AG04449 (cell line): ENCODE results near the gene TTC33.
"Not testable (repeated sequence)": the region's sequence is repeated elsewhere in the genome, so short reads cannot be mapped to it uniquely, and the experiment has no call there.

ENCODE experiments used
- CTCF ChIA-PET: fragments of 350-600 bp; formaldehyde crosslinking; extraction: SDS; loops from one replicate; lab custom pipeline; 2021; ENCODE audit warnings: antibody characterized with exemption; lab: Yijun Ruan, JAX
- POLR2A ChIA-PET: fragments of 400-600, 350-600 bp; formaldehyde crosslinking; extraction: SDS; loops from one replicate; lab custom pipeline; 2020; ENCODE audit warnings: antibody characterized with exemption, inconsistent platforms; lab: Yijun Ruan, JAX
- DNase-seq: peaks from one replicate; pipeline ENCODE4 v3.0.0-alpha.2; 2010; ENCODE audit warnings: low read depth, low spot score
- H3K4me3 ChIP-seq: 2 replicates; pipeline ENCODE4 v1.5.1; 2011; ENCODE audit warnings: low read depth, mild to moderate bottlenecking, control low read depth, low read length
- TF ChIP-seq, protein P1 (sequence below): IDR thresholded peaks from one replicate; pipeline ENCODE4 v1.5.1; 2011; ENCODE audit warnings: mild to moderate bottlenecking, moderate library complexity, low read length, control low read depth, inconsistent platforms; ENCODE audit not compliant: insufficient read depth; ENCODE audit errors: missing control alignments

TTC33 gene

GRCh38 chr5:40648150-40648549, 107.6 kb downstream of the TTC33 start:
- TF ChIP-seq, protein P1, sequence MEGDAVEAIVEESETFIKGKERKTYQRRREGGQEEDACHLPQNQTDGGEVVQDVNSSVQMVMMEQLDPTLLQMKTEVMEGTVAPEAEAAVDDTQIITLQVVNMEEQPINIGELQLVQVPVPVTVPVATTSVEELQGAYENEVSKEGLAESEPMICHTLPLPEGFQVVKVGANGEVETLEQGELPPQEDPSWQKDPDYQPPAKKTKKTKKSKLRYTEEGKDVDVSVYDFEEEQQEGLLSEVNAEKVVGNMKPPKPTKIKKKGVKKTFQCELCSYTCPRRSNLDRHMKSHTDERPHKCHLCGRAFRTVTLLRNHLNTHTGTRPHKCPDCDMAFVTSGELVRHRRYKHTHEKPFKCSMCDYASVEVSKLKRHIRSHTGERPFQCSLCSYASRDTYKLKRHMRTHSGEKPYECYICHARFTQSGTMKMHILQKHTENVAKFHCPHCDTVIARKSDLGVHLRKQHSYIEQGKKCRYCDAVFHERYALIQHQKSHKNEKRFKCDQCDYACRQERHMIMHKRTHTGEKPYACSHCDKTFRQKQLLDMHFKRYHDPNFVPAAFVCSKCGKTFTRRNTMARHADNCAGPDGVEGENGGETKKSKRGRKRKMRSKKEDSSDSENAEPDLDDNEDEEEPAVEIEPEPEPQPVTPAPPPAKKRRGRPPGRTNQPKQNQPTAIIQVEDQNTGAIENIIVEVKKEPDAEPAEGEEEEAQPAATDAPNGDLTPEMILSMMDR = no peak
- H3K4me3 ChIP-seq = no peak overlapping the region
- no peak for DNase-seq
- ChIA-PET POLR2A (no interaction called here), CTCF (no interaction called here)

- TF ChIP-seq, protein P1 = no peak
- DNase-seq = no peak
- ChIA-PET POLR2A (no interaction called here), CTCF (no interaction called here)
- H3K4me3 ChIP-seq = no peak overlapping the region
Observed at GRCh38 chr5:40646266-40646665, 109.5 kb downstream of the TTC33 start.

DNA sequence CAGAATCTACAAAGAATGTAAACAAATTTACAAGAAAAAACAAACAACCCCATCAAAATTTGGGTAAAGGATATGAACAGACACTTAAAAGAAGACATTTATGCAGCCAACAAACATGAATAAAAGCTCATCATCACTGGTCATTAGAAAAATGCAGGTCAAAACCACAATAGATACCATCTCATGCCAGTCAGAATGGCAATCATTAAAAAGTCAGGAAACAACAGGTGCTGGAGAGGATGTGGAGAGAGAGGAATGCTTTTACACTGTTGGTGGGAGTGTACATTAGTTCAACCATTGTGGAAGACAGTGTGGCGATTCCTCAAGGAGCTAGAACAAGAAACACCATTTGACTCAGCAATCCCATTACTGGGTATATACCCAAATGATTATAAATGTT, 116.2 kb downstream of the TTC33 start:
- CTCF ChIA-PET, DNase-seq, POLR2A ChIA-PET, H3K4me3 ChIP-seq: not testable (repeated sequence)

DNA sequence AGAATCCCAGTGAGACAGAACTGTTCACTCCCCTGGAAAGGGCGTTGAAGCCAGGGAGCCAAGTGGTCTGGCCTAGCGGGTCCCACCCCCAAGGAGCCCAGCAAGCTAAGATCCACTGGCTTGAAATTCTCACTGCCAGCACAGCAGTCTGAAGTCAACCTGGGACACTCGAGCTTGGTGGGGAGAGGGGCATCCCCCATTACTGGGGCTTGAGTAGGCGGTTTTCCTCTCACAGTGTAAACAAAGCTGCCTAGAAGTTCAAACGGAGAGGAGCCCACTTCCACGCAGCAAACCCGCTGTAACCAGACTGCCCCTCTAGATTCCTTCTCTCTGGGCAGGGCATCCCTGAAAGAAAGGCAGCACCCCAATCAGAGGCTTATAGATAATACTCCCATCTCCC, 121.2 kb downstream of the TTC33 start:
- no peak for DNase-seq
- TF ChIP-seq, protein P1 = no peak
- ChIA-PET CTCF (no interaction called here), POLR2A (no interaction called here)
- H3K4me3 ChIP-seq = no peak overlapping the region

DNA sequence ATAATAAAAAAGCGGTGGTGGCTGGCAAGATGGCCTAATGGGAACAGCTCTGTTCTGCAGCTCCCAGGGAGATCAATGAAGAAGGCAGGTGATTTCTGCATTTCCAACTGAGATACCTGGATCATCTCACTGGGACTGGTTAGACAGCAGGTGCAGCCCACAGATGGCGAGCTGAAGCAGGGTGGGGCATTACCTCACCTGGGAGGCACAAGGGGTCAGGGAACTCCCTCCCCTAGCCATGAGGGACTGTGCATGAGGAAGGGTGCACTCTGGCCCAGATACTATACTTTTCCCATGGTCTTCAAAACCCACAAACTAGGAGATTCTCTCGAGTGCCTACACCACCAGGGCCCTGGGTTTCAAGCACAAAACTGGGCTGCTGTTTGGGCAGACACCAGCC, 121.6 kb downstream of the TTC33 start:
- ChIA-PET CTCF (no interaction called here), POLR2A (no interaction called here)
- DNase-seq = no peak
- TF ChIP-seq, protein P1 = no peak
- no peak overlapping the region for H3K4me3 ChIP-seq

DNA sequence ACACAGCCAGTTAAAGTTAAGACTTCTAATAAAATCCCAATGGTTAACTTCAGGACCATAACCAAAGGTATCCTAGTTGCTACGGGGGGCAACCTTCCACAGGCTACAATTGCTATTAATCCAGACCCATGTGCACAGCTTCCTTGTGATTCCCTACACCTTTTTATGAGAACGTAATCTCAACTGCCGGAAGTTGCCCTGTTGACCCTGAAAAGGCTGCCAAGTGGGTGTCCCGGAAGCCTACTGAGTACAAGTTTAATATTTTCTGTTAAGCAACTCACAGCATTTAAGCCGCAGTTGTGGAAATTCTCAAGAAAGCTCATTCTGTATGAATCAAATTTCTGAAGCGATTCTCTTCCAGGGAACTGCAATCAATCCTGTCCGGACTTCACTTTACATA, 124.5 kb downstream of the TTC33 start:
- ChIA-PET CTCF (no interaction called here), POLR2A (no interaction called here)
- TF ChIP-seq, protein P1 = no peak
- no peak for DNase-seq
- no peak overlapping the region for H3K4me3 ChIP-seq

- POLR2A ChIA-PET = no interaction called here
- CTCF ChIA-PET = no interaction called here
- DNase-seq = no peak
- H3K4me3 ChIP-seq = no peak overlapping the region
- TF ChIP-seq, protein P1 = no peak
Observed at GRCh38 chr5:40630126-40630525, 125.6 kb downstream of the TTC33 start.
